Activated CD4-positive, alpha-beta T cell treated with anti-CD3 and anti-CD28 coated beads, Interleukin-2, Interleukin-6, amounts not matched to agents 100 ng/mL and 50 ng/mL, durations not matched to agents 16 hours and 8 hours (primary cell): ENCODE data around the gene MYO16.

Source experiments
- DNase-seq: peaks from one replicate; pipeline ENCODE4 v3.0.0-alpha.2; 2020

Gene MYO16

DNA sequence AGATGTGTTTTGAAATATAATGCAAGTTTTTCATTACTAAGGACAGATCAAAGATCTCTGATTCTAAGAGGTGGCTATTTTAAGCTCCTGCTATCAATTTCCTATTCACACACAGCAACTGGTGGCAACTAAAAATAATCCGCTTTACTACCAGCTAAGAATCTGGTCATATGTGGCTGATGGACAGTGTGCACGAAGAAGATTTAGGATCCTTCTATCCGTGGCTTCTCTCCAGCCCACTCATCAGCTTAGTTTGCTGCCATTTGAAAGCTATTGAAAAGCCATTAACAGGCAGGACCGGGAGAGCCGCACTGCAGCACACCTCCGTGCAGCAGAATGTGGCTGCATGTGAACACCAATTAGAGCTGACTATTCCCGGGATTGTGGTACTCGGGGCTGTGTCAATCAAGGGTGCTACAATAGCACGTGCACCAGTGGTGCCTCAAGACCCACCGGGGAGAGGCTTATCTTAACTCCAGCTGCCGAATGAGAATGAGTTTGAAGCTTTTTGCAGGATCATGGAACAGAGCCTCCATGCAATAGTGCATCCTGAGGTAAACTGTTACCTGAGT lies at the start of gene MYO16:
Gene MYO16 (plus strand): TSS at position 431 of the 572 bp plus-strand sequence. CDS start 234 bp downstream, outside the sequence.
- DNase-seq: no peak

- DNase-seq: no peak
Measured at GRCh38 chr13:108586826-108587225, 42.6 kb upstream of the MYO16 start.

GRCh38 chr13:108588516-108588915 lies 40.9 kb upstream of the MYO16 start:
- DNase-seq: no peak

DNA sequence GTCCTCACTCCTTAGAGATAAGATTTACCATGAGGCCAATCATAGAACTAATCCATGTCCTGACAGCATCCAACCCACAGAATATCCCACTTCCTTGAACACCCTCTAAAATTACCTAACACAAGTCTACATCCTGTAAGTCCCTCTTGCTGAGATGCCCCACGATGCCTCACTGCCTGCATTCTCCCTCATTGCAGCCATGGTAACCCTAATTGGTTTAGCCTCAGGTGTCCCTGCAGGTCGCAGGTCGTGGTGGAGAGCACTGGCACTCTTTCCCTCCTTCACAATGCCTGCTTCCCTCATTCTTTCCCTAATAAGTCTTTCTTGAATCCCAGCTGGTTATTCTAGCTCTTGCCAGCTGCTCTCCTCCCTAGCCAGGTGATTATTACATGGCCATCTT lies 35.3 kb upstream of the MYO16 start:
- no peak for DNase-seq

DNA sequence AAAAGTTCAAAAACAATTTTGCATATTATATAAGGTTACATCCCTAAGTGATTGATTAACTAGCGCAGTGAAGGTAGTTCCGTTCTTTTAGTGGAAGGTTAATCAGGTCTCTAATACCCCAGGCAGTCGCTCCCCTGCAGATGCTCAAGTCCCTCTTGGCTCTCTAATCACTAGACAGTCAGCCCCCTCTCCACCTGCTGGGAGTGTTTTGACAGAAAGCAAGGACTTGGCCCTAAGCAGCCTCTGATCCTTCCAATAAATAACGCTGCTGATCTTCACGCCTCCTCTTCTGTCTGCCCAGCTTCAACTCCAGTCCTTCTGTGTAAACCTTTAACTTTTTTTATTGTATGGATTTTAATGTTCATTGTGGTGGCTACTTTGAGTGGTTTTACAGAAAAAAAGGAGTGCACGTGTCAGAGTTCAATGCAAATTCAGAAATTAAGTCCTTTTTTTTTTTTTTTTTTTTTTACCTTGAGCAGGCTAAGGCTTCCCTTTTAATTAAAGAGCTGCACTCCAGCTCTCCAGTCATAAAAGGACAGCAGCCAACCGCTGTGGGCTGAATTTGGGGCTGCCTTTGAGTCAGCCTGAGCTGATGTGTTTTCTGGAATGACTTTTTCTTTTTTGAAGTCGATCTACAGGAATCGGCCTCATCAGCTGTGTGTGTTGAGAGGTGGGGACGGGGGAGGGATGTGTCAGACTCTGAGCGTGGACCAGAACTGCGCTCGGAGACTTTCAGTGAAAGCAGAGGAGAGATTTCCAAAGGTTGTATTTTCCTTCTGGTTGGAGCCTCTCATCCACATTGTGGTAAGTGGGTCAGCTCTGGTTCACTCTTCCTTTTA lies 33.8 kb upstream of the MYO16 start:
- DNase-seq: peak; percentile 50

- DNase-seq: no peak
Measured at GRCh38 chr13:108597943-108598342, 31.5 kb upstream of the MYO16 start.

GRCh38 chr13:108606424-108606823 lies 23.0 kb upstream of the MYO16 start:
- DNase-seq: no peak

DNA sequence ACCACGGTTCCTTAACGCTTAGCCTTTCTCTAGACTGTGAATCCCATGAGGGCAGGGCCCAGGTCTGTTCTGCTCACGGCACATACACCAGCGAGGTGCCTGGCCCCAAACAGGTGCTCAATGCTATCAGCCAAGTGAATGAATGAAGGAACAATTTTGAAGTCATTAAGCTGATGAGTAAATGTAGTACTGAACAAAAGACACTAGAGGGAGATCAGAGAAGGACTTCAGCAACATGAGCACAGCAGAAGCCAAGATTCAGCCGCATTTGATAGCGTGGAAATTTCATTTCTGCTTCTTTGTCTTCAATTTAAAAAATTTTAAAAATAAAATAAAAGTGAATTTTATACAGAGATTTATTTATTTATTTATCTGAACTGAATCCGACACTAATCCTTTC lies 20.1 kb upstream of the MYO16 start:
- DNase-seq: no peak

GRCh38 chr13:108610507-108610906 lies 18.9 kb upstream of the MYO16 start:
- no peak for DNase-seq

DNA sequence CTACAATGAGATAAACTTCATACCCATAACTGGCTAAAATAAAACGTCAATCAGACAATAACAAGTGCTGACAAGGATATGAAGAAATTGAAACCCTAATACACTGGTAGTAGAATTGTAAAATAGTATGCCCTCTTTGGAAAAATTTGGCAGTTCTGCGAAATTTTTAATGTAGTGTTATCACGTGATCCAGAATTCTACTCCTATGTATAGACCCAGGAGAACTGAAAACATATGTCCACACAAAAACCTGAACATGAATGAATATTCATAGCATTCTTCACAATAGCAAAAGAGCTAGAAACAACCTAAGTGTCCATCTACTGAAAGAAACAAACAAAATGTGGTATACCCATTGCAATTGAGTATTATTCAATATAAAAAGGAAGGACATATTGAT lies 14.2 kb upstream of the MYO16 start:
- DNase-seq: no peak

GRCh38 chr13:108618233-108618632 lies 11.2 kb upstream of the MYO16 start:
- no peak for DNase-seq

- DNase-seq: no peak
Measured at GRCh38 chr13:108621462-108621861, 7.9 kb upstream of the MYO16 start.

DNA sequence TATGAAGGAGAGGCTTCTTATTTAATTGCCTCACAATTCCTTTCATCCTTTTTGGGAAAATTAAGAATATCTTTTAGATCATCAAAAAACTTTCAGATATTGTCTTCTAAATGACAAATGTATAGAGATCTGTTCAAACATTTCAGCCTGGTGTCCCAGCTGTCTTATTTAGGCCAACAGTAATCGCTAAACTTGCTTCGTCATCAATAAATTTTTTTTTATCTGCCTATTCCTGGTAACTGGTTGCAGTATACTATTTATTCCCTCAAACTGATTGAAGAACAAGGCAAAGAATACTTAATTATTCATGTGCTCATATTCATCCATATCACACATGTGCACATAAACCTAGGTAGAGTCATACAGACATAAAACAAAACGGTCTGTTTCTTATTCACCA lies 5.3 kb upstream of the MYO16 start:
- no peak for DNase-seq

GRCh38 chr13:108624979-108625378 lies 4.4 kb upstream of the MYO16 start:
- DNase-seq: no peak

GRCh38 chr13:108629988-108630387 lies 577 bp downstream of the MYO16 start:
- no peak for DNase-seq

DNA sequence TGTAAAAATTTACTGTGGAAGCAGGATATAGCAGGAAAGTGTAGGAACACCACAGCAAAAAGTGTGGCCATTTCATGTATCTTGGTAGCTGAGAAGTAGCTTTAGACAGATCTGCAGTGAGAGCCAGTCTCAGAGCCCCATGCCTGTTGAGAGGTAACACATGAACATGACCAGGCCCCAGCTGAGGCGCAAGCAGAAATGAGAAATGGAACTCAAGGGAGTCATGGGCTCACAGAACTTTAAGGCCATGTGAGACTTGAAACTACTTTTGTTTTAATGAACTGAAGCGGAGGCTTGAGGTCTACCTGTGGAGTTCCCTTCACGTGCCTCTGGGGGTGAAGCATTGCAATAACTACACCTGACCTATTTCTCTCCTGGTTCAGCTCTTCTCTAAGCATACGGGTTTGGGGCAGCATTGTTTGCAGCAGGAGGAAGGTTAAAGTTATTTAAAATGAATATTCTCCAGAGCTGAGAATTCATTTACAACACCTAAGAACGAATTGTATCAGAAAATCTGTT lies 3.3 kb downstream of the MYO16 start:
- no peak for DNase-seq

DNA sequence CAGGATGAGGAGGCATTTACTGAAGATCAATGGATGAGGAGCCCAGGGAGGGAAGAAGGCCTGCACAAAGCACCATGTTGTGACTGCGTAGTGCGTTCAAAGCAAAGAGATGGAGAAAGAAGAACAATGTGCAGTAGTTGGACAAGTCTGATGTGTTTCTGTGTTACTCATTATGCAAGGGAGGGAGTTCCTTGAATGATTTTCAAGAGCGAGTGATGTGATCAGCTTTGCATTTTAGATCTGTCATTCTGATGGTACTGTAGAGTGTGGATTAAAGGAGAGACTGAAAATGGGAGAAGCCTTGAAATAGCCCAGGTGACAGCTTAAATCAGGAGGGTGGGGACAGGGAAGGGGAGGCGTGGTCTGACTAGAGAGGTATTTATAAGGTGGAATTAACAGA lies 9.5 kb downstream of the MYO16 start:
- DNase-seq: no peak

DNA sequence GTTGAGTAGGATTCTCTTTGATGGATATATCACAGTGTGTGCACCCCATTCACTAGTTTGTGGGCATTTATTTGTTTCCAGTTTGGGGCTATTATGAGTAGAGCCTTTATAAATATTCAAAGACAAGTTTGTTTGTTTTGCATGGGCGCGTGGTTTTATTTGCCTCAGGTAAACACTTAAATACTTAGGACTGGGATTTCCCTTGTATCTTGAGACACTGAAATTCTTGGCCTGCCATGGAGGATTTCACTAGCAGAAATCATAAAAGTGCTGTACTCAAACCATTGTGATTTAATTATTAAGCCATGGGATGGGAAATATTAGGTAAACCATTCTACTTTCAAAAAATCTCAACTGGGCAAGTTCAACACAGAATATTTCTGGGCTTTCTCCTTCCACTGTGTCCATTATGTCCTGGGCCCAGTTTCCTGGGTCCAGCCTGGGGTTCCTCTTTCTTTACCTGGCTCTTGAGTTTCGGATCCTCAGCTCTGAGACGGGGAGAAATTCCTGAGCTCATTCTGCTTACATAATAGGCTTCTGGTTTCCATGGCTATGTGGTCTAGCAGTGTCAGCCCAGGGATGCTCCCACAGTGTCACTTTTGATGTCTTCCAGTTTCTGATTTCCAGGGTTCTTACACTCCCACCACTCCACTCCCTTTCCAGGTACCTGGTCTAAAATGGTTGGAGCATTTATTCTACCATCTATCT lies 14.4 kb downstream of the MYO16 start:
- no peak for DNase-seq

DNA sequence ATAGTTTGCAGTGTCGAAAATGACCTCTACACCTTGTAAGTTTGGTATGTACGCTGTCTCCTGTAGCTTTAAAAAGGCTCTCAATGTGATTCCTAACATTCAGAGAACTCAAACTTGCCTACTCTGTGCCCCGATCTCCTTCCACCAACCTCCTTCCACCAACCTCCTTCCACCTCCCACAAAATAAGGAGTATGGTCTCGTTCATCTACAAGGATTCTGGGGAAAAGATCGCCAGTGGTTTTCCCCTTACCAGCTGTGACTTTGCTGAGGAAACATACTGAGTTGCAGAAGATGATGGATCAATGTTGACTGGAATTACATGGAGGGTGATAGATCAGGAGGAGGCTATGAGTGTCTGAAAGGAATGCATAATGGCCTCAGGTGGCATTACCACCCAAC lies 16.0 kb downstream of the MYO16 start:
- no peak for DNase-seq

- no peak for DNase-seq
Measured at GRCh38 chr13:108650271-108650670, 20.9 kb downstream of the MYO16 start.

DNA sequence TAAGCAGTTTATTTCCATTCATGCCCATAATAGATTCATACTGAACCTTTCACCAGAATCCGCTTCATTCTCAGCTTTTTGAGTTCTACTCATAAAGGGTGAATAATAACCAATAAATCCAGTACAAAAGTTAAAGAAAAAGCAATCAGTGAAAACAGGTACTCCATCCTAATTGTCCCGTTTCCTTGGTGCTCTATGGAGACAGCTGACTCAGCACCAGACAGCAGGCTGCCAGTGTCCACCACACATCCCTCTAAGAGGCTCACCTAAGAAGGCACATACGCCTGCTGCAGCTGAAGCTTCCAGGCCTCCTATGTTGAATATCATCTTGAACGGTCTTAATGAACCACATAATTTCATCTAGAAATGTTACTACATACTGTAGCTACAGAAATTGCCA lies 27.3 kb downstream of the MYO16 start:
- no peak for DNase-seq

DNA sequence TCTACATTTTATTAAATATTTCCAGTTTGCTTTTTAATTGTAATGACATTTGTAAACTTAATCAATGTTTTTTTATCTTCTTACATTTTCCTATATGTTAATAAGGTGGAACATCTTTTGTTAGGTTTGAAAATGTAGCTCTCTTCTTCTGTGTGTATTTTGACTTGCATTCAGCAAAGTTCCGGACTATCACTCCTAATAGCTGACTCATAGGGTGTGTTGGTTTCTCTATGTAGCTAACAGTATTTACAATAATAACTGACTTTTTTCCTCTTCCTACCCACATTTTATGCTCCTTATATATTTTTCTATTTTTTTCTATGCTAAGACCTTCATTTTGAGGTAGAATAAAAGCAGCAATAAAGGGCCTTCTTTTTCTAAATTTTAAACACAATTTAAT lies 28.1 kb downstream of the MYO16 start:
- DNase-seq: no peak

GRCh38 chr13:108662528-108662927 lies 33.1 kb downstream of the MYO16 start:
- no peak for DNase-seq

GRCh38 chr13:108663710-108664109 lies 34.3 kb downstream of the MYO16 start:
- DNase-seq: no peak
